Adipose tissue (tissue), 3 donors: Measurements from ENCODE around the gene RIOK1. TPM values are rescaled to one million over a fixed set of nuclear protein-coding genes. Genes with fewer than 3 reads are reported as not detected.
"Not testable (repeated sequence)": the region's sequence is repeated elsewhere in the genome, so short reads cannot be mapped to it uniquely, and the experiment has no call there.

Source experiments
- H3K27ac ChIP-seq: one replicate; pipeline ENCODE4 v1.5.1; 2013; ENCODE audit warnings: low read depth, low read length
- WGBS, 3 donors: extraction: QIAGEN DNeasy Blood & Tissue Kit; methylation state at CpG; one replicate each; pipeline ENCODE4 v1.1.7; 2013; 5-methylcytosine and 5-hydroxymethylcytosine counted together
- polyA plus RNA-seq, 3 donors: library from polyadenylated mRNA; stranded (reverse); fragments of 200-250 nt; gene quantifications; one replicate each; pipeline ENCODE4 v1.2.3, GENCODE V29; 2013
- donor health status: healthy with polysubstance abuse.
- donor health status: Bipolar disorder and iron deficiency.
- donor health status: healthy.

RIOK1 gene
- 10 to 100 TPM in 2 of 3 donors, 1 to 10 TPM in 1; 7.2 to 19.9 (median 17.3) TPM for polyA plus RNA-seq

DNA sequence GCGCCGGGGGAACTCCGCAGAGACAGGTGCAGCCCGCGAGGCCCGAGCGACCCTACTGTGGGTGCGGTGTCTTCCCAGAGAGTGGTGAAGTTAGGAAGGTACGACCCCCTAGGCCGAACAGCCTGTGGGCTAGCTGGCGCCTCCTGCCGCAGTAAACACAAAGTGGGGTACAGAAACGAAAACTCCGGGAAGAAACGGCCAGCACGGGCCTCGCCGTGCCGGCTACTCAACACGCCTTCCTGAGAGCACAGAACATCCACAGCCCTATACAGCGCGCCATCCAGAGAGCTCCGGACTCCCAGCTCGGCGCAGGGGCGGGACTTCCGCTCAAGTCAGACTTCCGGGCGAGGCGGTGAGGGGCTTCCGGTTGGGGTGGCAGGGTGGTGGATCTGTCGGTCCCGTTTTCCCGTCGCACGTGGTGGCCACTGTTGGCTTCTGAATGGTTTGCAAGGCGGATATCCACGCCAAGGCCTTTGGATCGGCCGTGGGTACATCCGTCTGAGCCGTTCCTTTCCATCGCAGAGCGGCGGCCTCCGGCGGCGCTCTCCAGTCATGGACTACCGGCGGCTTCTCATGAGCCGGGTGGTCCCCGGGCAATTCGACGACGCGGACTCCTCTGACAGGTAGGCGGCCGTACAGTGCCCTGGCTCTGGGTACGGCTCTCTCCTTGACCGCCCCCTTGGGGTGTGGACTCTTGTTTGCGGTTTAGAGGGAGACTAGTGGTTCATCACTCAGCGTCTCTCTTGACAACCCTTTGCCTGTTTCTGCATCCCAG, at the start of gene RIOK1, which contains the start of gene CAGE1:
TSS of gene RIOK1 (plus strand) at position 358 of the 775 bp plus-strand sequence. CDS start at position 553, 195 bp downstream.
TSS of gene CAGE1 (minus strand) at position 292 of the 775 bp plus-strand sequence. CDS start 2,569 bp downstream, outside the sequence.
- 0% methylated on average over 62 of the region's 62 CpGs for WGBS, 3 donors
- H3K27ac ChIP-seq: peak within 1 kb of the TSS; percentile 30

DNA sequence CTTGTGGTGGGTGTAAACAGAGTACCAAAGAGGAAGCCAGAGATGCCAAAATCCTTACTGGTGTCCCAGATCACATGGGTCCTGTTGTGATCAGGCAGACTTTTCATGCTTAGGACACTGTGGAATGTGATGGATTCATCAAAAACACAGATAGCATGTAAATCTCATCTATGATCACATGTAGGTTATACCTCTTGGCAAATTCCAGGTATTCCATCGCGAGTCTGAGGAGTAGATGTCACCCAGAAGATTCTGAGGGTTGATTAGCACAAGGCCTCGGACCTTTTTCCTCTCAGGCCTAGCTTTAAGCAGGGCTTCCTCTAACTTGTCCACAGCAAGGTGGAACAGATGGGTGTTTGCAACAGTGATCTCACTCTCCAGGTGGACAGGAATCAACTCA, 48.3 kb upstream of the RIOK1 start:
- no peak overlapping the region for H3K27ac ChIP-seq
- 94 to 95% (median 94%) methylated on average over 3 of the region's 3 CpGs for WGBS, 3 donors

DNA sequence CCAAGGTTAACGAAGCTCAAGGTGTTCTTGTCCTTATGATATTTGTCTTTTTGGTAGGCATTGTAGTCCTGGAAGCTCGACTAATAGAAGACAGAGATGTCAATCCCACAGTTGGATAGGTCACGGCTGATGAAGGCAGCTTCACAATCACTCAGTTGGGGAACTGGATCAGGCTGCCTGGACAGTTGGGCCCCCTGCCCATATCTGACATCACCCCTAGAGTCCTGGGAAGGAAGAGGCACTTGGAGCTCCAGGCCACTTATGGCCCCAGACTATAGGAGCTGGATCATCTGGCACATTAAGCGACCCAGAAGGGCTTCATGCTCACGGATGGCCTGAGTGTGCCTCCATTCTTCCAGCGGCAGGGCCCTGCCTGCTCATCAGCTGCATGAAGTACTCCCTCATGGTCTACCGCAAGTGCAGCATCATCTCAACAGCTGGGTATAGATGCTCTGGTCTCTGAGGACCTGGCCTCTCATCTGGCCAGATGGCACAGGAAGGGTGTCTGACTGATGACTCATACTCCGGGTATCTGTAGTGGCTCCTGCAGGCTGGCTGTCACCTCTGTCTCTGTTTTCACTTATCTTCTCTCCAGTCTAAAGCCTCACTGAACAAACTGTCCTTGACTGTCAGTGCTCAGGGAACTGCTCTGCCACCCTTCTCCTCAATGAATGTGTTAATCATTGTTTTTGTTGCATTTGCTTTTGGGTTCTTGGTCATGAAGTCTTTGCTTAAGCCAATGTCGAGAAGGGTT, 47.4 kb upstream of the RIOK1 start:
- 83 to 87% (median 85%) methylated on average over 9 of the region's 9 CpGs for WGBS, 3 donors
- H3K27ac ChIP-seq: no peak overlapping the region

DNA sequence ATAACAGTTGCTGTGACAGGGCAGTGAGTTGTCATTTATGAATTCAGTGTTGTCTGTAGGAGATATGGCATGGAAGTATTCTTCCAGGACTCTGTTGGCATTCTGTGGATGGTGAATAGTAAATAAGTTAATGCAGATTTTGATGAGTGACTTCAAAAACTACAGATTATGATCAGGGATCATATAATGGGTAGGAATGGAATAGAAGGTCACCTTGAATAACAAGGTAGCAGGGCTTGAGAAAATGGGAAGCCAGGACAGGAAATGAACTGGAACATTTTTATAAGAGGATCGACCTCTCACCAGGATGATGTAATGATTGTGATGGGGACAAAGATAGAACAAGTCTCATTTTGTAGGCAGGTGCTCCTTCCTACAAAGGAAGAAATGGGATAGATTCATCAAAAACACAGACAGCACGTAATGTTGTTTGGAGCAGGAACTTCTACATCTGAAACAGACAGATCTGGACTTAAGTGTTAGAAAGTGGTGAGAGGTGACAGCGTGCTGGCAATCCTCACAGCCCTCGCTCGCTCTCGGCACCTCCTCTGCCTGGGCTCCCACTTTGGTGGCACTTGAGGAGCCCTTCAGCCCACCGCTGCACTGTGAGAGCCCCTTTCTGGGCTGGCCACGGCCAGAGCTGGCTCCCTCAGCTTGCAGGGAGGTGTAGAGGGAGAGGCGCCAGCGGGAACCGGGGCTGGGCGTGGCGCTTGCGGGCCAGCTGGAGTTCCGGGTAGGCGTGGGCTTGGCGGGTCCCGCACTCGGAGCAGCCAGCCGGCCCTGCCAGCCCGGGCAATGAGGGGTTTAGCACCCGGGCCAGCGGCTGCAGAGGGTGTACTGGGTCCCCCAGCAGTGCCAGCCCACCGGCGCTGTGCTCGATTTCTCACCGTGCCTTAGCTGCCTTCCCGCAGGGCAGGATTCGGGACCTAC, 45.8 kb upstream of the RIOK1 start:
- WGBS, 3 donors: 87 to 90% (median 88%) methylated on average over 21 to 29 of the region's 29 CpGs

GRCh38 chr6:7344773-7345450, 44.7 kb upstream of the RIOK1 start:
- H3K27ac ChIP-seq: not testable (repeated sequence)
- WGBS, 3 donors: 80 to 90% (median 85%) methylated on average over 10 of the region's 10 CpGs

More for the DNA sequence above, 45.8 kb upstream of the RIOK1 start:
- no peak overlapping the region for H3K27ac ChIP-seq

- H3K27ac ChIP-seq: not testable (repeated sequence)
Measured at GRCh38 chr6:7347551-7347997, 42.0 kb upstream of the RIOK1 start.

GRCh38 chr6:7350591-7350990, 39.0 kb upstream of the RIOK1 start:
- 66 to 82% (median 70%) methylated on average over 1 of the region's 1 CpG for WGBS, 3 donors
- H3K27ac ChIP-seq: not testable (repeated sequence)

More at GRCh38 chr6:7347551-7347997, 42.0 kb upstream of the RIOK1 start:
- WGBS, 3 donors: 41 to 61% (median 53%) methylated on average over 2 of the region's 2 CpGs

DNA sequence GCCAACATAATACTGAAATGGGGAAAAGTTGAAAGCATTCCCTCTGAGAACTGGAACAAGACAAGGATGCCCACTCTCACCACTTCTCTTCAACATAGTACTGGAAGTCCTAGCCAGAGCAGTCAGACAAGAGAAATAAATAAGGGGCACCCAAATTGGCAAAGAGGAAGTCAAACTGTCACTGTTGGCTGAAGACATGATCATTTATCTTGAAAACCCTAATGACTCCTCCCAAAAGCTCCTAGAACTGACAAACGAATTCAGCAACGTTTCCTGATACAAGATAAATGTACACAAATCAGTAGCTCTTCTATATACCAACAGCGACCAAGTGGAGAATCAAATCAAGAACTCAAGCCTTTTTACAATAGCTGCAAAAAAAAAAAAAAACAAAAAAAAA, 37.7 kb upstream of the RIOK1 start:
- not testable (repeated sequence) for H3K27ac ChIP-seq
- WGBS, 3 donors: 58 to 71% (median 64%) methylated on average over 3 of the region's 3 CpGs

DNA sequence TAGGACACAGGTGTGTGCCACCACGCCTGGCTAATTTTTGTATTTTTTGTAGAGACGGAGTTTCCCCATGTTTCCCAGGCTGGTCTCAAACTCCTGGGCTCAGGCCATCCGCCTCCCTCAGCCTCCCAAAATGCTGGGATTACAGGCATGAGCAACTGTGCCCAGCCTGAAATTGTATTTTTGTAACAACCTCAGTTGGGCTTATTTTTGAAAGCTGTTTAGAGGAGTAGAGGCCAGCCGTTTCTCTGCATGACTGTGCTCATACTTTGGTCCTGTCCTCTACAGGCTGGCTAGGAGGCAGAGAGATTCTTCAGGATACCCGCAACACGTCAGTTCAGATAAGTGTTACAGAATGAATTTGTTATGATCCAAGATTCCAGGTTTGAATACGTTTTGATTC, 22.2 kb upstream of the RIOK1 start:
- H3K27ac ChIP-seq: no peak overlapping the region
- 89% methylated on average over 7 of the region's 7 CpGs for WGBS, 3 donors

DNA sequence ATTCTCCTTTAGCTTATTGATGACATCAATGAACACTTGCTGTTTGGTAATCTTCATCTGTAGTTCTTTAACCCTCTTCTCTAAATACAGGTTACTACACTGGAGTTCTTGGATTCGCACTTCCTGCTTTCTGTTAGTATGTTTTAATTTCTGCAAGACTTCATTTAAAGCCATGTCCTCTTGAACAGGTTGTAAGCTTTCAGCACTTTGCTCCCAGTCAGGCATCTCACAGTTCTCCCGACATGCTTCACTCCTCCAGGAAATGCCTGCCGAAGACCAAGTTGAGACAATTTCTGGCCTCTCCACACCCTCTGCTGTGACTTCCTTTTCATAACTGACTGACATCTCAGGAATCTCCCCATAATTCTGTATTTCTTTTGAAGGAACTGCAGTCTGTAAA, 15.9 kb upstream of the RIOK1 start:
- 40 to 63% (median 43%) methylated on average over 3 of the region's 3 CpGs for WGBS, 3 donors
- H3K27ac ChIP-seq: no peak overlapping the region

DNA sequence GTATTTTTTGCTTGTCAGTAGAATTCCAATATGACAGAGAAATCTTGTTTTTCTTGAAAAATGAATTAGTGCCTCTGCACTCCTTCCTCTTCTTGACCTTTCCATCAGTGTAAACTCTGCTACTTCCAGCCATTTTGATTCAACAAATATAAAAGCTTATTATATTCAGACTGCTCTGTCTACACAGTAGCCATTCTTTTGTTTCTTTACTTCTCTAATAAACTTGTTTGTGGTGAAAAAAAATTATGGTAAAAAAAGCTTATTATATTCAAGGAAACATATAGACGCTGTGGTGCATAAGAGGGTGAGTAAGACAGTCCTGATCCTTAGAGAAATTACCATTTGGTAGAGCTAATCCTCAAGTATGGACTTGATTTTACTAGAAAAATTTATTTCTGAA, 11.6 kb upstream of the RIOK1 start:
- 89 to 91% (median 91%) methylated on average over 1 of the region's 1 CpG for whole genome bisulfite sequencing, 3 donors

GRCh38 chr6:7378740-7379139, 10.9 kb upstream of the RIOK1 start:
- WGBS, 3 donors: 53 to 64% (median 54%) methylated on average over 4 of the region's 4 CpGs
- no peak overlapping the region for H3K27ac ChIP-seq

More for the DNA sequence above, 11.6 kb upstream of the RIOK1 start:
- H3K27ac ChIP-seq: no peak overlapping the region

- H3K27ac ChIP-seq: no peak overlapping the region
- 42 to 88% (median 78%) methylated on average over 1 of the region's 1 CpG for WGBS, 3 donors
Measured at GRCh38 chr6:7381092-7381491, 8.5 kb upstream of the RIOK1 start.

DNA sequence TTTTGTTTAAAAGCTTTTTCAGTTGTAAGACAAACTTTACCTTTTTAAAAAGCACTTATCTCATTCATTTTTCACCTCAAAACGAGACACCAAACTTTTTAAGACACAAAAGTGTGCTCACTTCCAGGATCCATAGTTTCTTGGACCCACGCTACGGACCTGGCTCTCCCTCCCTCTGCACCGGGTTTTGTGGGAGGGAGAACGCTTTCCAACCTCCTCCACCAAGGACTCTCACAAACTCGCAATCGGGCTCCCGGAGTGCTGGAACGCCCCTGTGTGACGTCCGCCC, 502 bp upstream of the RIOK1 start:
- H3K27ac ChIP-seq: peak overlapping the region; percentile 30
- WGBS, 3 donors: 0 to 1% (median 0%) methylated on average over 11 of the region's 11 CpGs

DNA sequence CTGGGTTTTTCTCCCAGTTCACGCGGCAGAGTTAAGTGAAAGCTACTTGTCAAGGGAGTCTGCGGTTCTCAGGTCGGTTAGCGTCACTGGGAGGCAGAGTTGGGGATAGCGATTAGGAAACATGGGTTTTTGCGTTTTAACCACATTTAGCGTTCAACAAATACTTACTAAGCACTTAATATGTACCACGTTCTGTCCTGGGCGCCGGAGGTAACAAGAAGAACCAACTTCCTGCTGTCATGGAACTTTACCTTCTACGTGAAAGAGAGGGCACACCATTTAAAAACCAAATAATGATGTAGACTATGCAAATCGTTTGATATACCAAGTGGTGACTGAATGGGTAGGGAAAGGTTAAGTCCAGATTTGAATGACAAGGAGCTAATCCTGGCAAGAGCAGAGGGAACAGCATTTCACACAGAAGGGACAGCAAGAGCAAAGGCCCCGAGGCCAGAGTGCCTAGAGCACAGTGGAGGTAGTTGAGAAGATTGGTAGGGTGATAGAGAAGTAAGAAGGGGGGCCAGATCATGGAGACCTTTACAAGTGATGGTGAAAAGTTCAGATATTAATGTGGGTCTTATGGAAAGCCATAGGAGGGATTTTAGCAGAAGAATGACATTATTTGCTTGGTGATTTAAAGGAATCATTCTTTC, 744 bp downstream of the RIOK1 start:
- WGBS, 3 donors: 1 to 3% (median 2%) methylated on average over 14 of the region's 14 CpGs
- peak overlapping the region; percentile 30 for H3K27ac ChIP-seq

- 66 to 83% (median 67%) methylated on average over 4 of the region's 4 CpGs for WGBS, 3 donors
- no peak overlapping the region for H3K27ac ChIP-seq
Measured at GRCh38 chr6:7391151-7391550, 1.5 kb downstream of the RIOK1 start.

DNA sequence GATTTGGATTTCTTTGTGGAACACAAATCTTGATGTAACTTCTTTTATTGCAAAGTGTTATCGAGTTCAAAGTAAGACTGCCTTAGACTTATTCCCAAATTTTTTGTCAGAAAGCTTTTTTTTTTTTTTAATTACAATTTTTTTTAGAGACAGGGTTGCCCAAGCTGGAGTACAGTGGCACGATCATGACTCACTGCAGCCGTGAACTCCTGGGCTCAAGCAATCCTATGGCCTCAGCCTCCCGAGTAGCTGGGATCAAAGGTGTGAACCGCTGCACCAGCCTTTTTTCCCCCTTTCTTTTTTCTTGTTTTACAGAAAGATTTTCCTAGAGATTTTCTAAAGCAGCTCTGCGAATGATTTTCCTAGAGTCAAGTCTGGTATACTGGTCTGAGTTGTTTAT, 2.8 kb downstream of the RIOK1 start:
- WGBS, 3 donors: 75 to 85% (median 85%) methylated on average over 6 of the region's 6 CpGs
- H3K27ac ChIP-seq: no peak overlapping the region
